Activated T-cell treated with anti-CD3 and anti-CD28 coated beads, Interleukin-2, amount 50 U/mL, for 48 hours (primary cell): ENCODE results near the gene SIGLEC6.

Experiments
- DNase-seq, 2 experiments: peaks; one replicate each; pipeline ENCODE4 v3.0.0-alpha.2; 2020

The SIGLEC6 gene

GRCh38 chr19:51548213-51548651, 16.8 kb upstream of the SIGLEC6 start:
- no peak for DNase-seq

GRCh38 chr19:51547397-51548212, 16.1 kb upstream of the SIGLEC6 start:
- no peak for DNase-seq

GRCh38 chr19:51546650-51547396, 15.4 kb upstream of the SIGLEC6 start:
- DNase-seq, result peak in 1 of 2 experiments; percentile 44

GRCh38 chr19:51546107-51546649, 14.7 kb upstream of the SIGLEC6 start:
- DNase-seq, result no peak

- no peak for DNase-seq
These were observed 12.6 kb upstream of the SIGLEC6 start for GRCh38 chr19:51544038-51544437.

- no peak for DNase-seq
These were observed 11.2 kb upstream of the SIGLEC6 start for GRCh38 chr19:51542699-51543098.

- DNase-seq, result no peak
These were observed 10.2 kb upstream of the SIGLEC6 start for GRCh38 chr19:51541458-51542357.

- no peak for DNase-seq
These were observed 8.4 kb upstream of the SIGLEC6 start for GRCh38 chr19:51539821-51540366.

- no peak for DNase-seq
These were observed 4.1 kb upstream of the SIGLEC6 start for GRCh38 chr19:51535535-51535934.

- DNase-seq, result no peak
These were observed 854 bp downstream of the SIGLEC6 start for GRCh38 chr19:51530616-51531015.

GRCh38 chr19:51529301-51529700, 2.2 kb downstream of the SIGLEC6 start:
- no peak for DNase-seq

- DNase-seq, result no peak
These were observed 5.8 kb downstream of the SIGLEC6 start for GRCh38 chr19:51525651-51526050.

GRCh38 chr19:51524666-51525264, 6.7 kb downstream of the SIGLEC6 start:
- no peak for DNase-seq

GRCh38 chr19:51521781-51522180, 9.7 kb downstream of the SIGLEC6 start:
- DNase-seq, result no peak

GRCh38 chr19:51521357-51521756, 10.1 kb downstream of the SIGLEC6 start:
- no peak for DNase-seq

- no peak for DNase-seq
These were observed 10.7 kb downstream of the SIGLEC6 start for GRCh38 chr19:51520728-51521127.

GRCh38 chr19:51514866-51515481, 16.5 kb downstream of the SIGLEC6 start:
- DNase-seq, result peak in 1 of 2 experiments; percentile 39

- no peak for DNase-seq
These were observed 17.5 kb downstream of the SIGLEC6 start for GRCh38 chr19:51513968-51514367.

- DNase-seq, result no peak
These were observed 20.1 kb downstream of the SIGLEC6 start for GRCh38 chr19:51511353-51511752.

- DNase-seq, result no peak
These were observed 21.4 kb downstream of the SIGLEC6 start for GRCh38 chr19:51509823-51510660.
